Measurements from ENCODE around the gene SSR3.

Gene SSR3
- total RNA-seq: 109 to 173 (median 121) reads per million in 3 donors

DNA sequence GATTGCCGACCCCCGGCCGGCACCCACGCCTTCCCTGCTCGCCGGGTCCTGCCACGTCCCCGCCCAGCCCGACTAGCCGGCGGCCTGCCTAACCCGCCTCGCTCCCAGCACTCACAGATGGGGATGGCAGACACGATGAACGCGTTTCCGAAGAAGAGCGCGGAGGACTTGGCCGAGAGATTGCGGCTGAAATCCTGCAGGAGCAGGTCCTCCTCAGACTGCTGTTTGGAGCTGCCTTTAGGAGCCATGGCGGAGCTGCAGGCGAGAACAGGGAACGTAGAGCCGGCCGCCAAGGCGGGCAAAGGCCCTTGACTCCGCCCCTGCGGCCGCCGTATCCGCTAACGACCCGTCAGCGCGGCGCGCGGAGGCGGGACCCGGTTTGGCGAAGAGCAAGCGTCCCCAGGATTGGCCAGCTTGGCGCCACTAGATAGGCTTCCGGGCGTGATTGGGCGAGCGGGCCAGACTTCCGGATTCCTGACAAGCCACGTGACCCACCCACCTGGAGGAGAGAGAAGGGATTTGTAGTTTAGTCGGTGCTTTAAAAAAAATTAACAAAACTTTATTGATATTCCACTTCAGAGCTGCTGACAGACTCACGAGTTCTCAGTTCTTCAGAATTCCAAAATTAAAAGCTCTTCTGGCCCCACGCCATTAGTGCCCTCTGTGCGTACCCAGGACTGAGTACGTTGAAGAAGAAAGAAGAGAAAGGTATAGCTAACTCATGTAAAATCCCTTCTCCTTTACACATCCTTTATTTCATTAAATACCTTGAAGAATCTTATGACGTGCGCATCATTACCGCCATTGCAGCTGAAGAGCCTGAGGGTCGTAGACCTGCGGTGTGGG is at the start of gene SSR3:
TSS of gene SSR3 (minus strand) at position 276 of the 846 bp plus-strand sequence. CDS start at position 248, 28 bp downstream.
- no peaks in the 10 kb centered on the region for H3K9me3 ChIP-seq (ENCODE audit: control insufficient read depth, low read length)
- DNase-seq: peak; percentile 97 to 98 (median 98)
- H3K36me3 ChIP-seq (ENCODE audit: control insufficient read depth, insufficient read depth, low read length): peaks cover 19% of the 10 kb centered on the region
- H3K27me3 ChIP-seq (replicated peaks; ENCODE audit: control insufficient read depth, insufficient read depth, low read length, poor library complexity, severe bottlenecking): no peaks in the 10 kb centered on the region
- H3K4me1 ChIP-seq (ENCODE audit: control insufficient read depth, insufficient read depth, low read length, poor library complexity, severe bottlenecking): peaks cover 5% of the 10 kb centered on the region
- H3K27ac ChIP-seq (ENCODE audit: insufficient read depth, low read length, poor library complexity, severe bottlenecking): peak within 1 kb of the TSS; percentile 85
- H3K4me3 ChIP-seq (ENCODE audit: insufficient read depth, low read depth, low read length, poor library complexity, severe bottlenecking): peak within 1 kb of the TSS; percentile 96

DNA sequence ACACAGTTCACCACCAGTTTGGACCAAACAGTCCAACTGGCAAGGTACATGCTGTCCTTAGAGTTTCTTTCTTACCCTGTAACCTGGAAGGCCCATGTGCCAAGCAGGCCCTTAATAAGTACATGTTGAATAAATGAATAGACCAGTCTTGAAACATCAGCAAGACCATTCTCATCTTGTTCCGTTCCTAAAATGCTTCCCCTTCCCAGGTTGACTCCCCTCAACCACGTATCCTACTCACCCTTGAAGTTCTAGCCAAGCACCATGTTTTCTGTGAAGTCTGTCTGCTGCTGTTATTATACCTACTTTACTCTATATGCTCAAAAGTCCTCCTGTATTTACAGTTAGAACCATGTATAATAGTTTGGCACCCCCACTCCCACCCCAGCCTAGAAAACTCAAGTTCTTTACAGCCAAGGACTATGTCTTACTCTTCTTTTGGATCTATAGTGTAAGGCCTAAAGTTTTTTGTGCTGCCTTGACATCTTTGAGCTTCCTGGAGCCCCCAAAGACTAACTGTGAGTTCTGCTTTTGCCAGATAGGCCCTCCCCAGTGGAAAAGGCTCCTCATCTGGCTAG is 49.2 kb upstream of the SSR3 start:
- H3K27me3 ChIP-seq (replicated peaks; ENCODE audit: control insufficient read depth, insufficient read depth, low read length, poor library complexity, severe bottlenecking): no peaks in the 10 kb centered on the region
- no peaks in the 10 kb centered on the region for H3K4me1 ChIP-seq (ENCODE audit: control insufficient read depth, insufficient read depth, low read length, poor library complexity, severe bottlenecking)
- no peaks in the 10 kb centered on the region for H3K9me3 ChIP-seq (ENCODE audit: control insufficient read depth, low read length)
- no peak for DNase-seq
- H3K4me3 ChIP-seq (ENCODE audit: insufficient read depth, low read depth, low read length, poor library complexity, severe bottlenecking): no peak overlapping the region
- no peaks in the 10 kb centered on the region for H3K36me3 ChIP-seq (ENCODE audit: control insufficient read depth, insufficient read depth, low read length)
- no peak overlapping the region for H3K27ac ChIP-seq (ENCODE audit: insufficient read depth, low read length, poor library complexity, severe bottlenecking)

GRCh38 chr3:156603379-156604017 is 48.6 kb upstream of the SSR3 start:
- Histone ChIP-seq H3K4me1 (ENCODE audit: control insufficient read depth, insufficient read depth, low read length, poor library complexity, severe bottlenecking) (no peaks in the 10 kb centered on the region), H3K27me3 (replicated peaks; ENCODE audit: control insufficient read depth, insufficient read depth, low read length, poor library complexity, severe bottlenecking) (no peaks in the 10 kb centered on the region), H3K9me3 (ENCODE audit: control insufficient read depth, low read length) (no peaks in the 10 kb centered on the region), H3K27ac (ENCODE audit: insufficient read depth, low read length, poor library complexity, severe bottlenecking) (no peak overlapping the region), H3K4me3 (ENCODE audit: insufficient read depth, low read depth, low read length, poor library complexity, severe bottlenecking) (no peak overlapping the region), H3K36me3 (ENCODE audit: control insufficient read depth, insufficient read depth, low read length) (no peaks in the 10 kb centered on the region)
- no peak for DNase-seq

- Histone ChIP-seq H3K9me3 (ENCODE audit: control insufficient read depth, low read length) (no peaks in the 10 kb centered on the region), H3K36me3 (ENCODE audit: control insufficient read depth, insufficient read depth, low read length) (no peaks in the 10 kb centered on the region), H3K4me1 (ENCODE audit: control insufficient read depth, insufficient read depth, low read length, poor library complexity, severe bottlenecking) (no peaks in the 10 kb centered on the region), H3K27me3 (replicated peaks; ENCODE audit: control insufficient read depth, insufficient read depth, low read length, poor library complexity, severe bottlenecking) (no peaks in the 10 kb centered on the region), H3K27ac (ENCODE audit: insufficient read depth, low read length, poor library complexity, severe bottlenecking) (no peak overlapping the region), H3K4me3 (ENCODE audit: insufficient read depth, low read depth, low read length, poor library complexity, severe bottlenecking) (no peak overlapping the region)
- DNase-seq: no peak
Observed at GRCh38 chr3:156602424-156602823, 47.5 kb upstream of the SSR3 start.

GRCh38 chr3:156601497-156601896 is 46.6 kb upstream of the SSR3 start:
- Histone ChIP-seq H3K9me3 (ENCODE audit: control insufficient read depth, low read length) (no peaks in the 10 kb centered on the region), H3K36me3 (ENCODE audit: control insufficient read depth, insufficient read depth, low read length) (no peaks in the 10 kb centered on the region), H3K4me3 (ENCODE audit: insufficient read depth, low read depth, low read length, poor library complexity, severe bottlenecking) (no peak overlapping the region), H3K4me1 (ENCODE audit: control insufficient read depth, insufficient read depth, low read length, poor library complexity, severe bottlenecking) (no peaks in the 10 kb centered on the region), H3K27ac (ENCODE audit: insufficient read depth, low read length, poor library complexity, severe bottlenecking) (no peak overlapping the region), H3K27me3 (replicated peaks; ENCODE audit: control insufficient read depth, insufficient read depth, low read length, poor library complexity, severe bottlenecking) (no peaks in the 10 kb centered on the region)
- no peak for DNase-seq

DNA sequence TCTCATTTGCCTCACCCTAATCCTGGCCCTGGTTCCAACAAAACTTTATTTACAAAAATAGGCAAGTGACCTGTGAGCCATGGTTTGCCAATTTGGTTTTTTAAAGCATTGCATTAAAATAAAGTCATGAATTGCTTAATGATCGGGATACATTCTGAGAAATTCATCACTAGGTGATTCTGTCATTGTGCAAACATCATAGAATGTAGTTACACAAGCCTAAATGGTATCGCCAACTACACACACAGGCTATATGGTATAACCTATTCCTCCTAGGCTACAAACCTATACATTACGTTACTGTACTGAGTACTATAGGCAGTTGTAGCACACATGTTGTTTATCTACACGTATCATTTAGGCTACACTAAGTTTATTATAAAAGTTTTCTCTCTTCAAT is 45.9 kb upstream of the SSR3 start:
- H3K27me3 ChIP-seq (replicated peaks; ENCODE audit: control insufficient read depth, insufficient read depth, low read length, poor library complexity, severe bottlenecking): no peaks in the 10 kb centered on the region
- H3K9me3 ChIP-seq (ENCODE audit: control insufficient read depth, low read length): no peaks in the 10 kb centered on the region
- H3K4me3 ChIP-seq (ENCODE audit: insufficient read depth, low read depth, low read length, poor library complexity, severe bottlenecking): no peak overlapping the region
- H3K36me3 ChIP-seq (ENCODE audit: control insufficient read depth, insufficient read depth, low read length): no peaks in the 10 kb centered on the region
- H3K27ac ChIP-seq (ENCODE audit: insufficient read depth, low read length, poor library complexity, severe bottlenecking): no peak overlapping the region
- DNase-seq: no peak
- H3K4me1 ChIP-seq (ENCODE audit: control insufficient read depth, insufficient read depth, low read length, poor library complexity, severe bottlenecking): no peaks in the 10 kb centered on the region

DNA sequence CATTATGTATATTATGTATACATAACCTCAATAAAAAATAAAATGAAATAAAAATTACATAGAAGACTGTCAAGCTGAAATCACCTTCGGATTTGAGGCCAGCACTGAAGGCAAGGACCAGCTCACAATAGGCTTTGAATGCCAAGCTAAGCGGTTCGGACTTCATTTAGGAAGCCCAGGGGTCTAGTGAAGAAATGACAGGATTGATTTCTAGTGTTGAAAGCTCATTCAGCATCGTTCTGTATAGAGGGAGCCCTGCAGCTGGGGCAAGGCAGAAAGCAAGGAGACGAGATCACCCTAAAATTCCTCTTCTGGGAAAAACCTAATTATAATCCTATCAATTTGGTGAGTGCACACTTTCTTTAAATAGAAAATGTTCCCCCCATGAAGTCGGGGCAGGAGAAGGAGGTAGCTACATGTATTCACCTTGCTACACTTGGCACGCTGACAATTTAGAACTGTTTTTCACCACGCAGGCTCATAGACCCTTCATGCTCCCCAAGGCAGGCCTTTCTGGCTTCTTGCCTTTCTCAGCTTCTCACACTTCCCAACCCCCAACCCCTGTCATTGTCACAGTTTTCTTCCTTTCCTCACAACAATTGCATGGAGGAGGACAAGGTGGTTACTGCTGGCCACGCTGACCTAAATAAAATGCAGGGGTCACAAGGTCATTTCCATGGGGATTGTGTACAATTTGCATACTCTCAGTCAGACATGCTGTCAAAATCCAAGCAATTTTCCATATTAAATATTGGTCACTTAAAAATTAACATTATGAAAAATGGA is 44.4 kb upstream of the SSR3 start:
- no peaks in the 10 kb centered on the region for H3K27me3 ChIP-seq (replicated peaks; ENCODE audit: control insufficient read depth, insufficient read depth, low read length, poor library complexity, severe bottlenecking)
- no peaks in the 10 kb centered on the region for H3K4me1 ChIP-seq (ENCODE audit: control insufficient read depth, insufficient read depth, low read length, poor library complexity, severe bottlenecking)
- H3K27ac ChIP-seq (ENCODE audit: insufficient read depth, low read length, poor library complexity, severe bottlenecking): no peak overlapping the region
- H3K4me3 ChIP-seq (ENCODE audit: insufficient read depth, low read depth, low read length, poor library complexity, severe bottlenecking): no peak overlapping the region
- DNase-seq: no peak
- no peaks in the 10 kb centered on the region for H3K36me3 ChIP-seq (ENCODE audit: control insufficient read depth, insufficient read depth, low read length)
- no peaks in the 10 kb centered on the region for H3K9me3 ChIP-seq (ENCODE audit: control insufficient read depth, low read length)

DNA sequence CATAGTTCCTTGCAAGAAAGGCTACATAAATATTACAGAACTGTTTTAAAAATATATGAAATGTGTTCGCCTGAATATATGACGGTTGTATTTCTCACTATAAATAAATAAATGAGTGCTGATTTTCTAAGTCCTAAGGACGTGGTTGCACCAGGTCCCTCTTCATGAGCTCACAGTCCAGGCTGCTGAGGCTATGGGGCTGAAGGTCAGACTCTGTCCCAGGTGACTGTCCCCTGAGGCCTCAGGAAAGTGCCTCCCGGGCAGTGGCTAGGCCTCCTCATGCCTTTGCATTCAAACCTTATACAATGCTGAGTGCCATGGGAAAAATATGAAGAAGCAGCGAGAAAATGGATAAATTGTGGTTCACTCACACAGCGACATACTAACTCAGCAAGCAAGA is 43.5 kb upstream of the SSR3 start:
- Histone ChIP-seq H3K36me3 (ENCODE audit: control insufficient read depth, insufficient read depth, low read length) (no peaks in the 10 kb centered on the region), H3K4me3 (ENCODE audit: insufficient read depth, low read depth, low read length, poor library complexity, severe bottlenecking) (no peak overlapping the region)
- DNase-seq: no peak

GRCh38 chr3:156594219-156594683 is 39.3 kb upstream of the SSR3 start:
- no peak overlapping the region for H3K27ac ChIP-seq (ENCODE audit: insufficient read depth, low read length, poor library complexity, severe bottlenecking)
- no peak overlapping the region for H3K4me3 ChIP-seq (ENCODE audit: insufficient read depth, low read depth, low read length, poor library complexity, severe bottlenecking)
- no peaks in the 10 kb centered on the region for H3K4me1 ChIP-seq (ENCODE audit: control insufficient read depth, insufficient read depth, low read length, poor library complexity, severe bottlenecking)
- H3K9me3 ChIP-seq (ENCODE audit: control insufficient read depth, low read length): no peaks in the 10 kb centered on the region
- no peak for DNase-seq
- no peaks in the 10 kb centered on the region for H3K36me3 ChIP-seq (ENCODE audit: control insufficient read depth, insufficient read depth, low read length)
- no peaks in the 10 kb centered on the region for H3K27me3 ChIP-seq (replicated peaks; ENCODE audit: control insufficient read depth, insufficient read depth, low read length, poor library complexity, severe bottlenecking)

More for the DNA sequence above, 43.5 kb upstream of the SSR3 start:
- Histone ChIP-seq H3K27ac (ENCODE audit: insufficient read depth, low read length, poor library complexity, severe bottlenecking) (no peak overlapping the region), H3K9me3 (ENCODE audit: control insufficient read depth, low read length) (no peaks in the 10 kb centered on the region), H3K27me3 (replicated peaks; ENCODE audit: control insufficient read depth, insufficient read depth, low read length, poor library complexity, severe bottlenecking) (no peaks in the 10 kb centered on the region), H3K4me1 (ENCODE audit: control insufficient read depth, insufficient read depth, low read length, poor library complexity, severe bottlenecking) (no peaks in the 10 kb centered on the region)

Data from effector memory CD4-positive, alpha-beta T cell (primary cell).